K562 (cell line): Measurements from ENCODE around the gene ARHGAP18. TPM values are rescaled to one million over a fixed set of nuclear protein-coding genes. Genes with fewer than 3 reads are reported as not detected.

Source experiments
- ATAC-seq: fragments of 200-7000 bp; cut with Tn5 transposase; 3 replicates; pipeline ENCODE4 v1.9.1; 2020; ENCODE audit warnings: moderate library complexity
- BruUV-seq: library from RNA; stranded (reverse); fragments of 400-500 nt; replicated peaks from 2 replicates; lab custom pipeline; 2021; lab: Mats Ljungman, UMichigan
- CTCF ChIA-PET: fragments of 300-600 bp; formaldehyde crosslinking; extraction: SDS; loops from one replicate; lab custom pipeline; 2021; ENCODE audit warnings: low intra/inter-chr PET ratio; lab: Yijun Ruan, JAX
- POLR2A ChIA-PET: fragments of 300-600, 350-650 bp; sonication (Branson Sonifier 250); formaldehyde crosslinking; extraction: SDS; loops from one replicate; lab custom pipeline; 2021; ENCODE audit warnings: antibody characterized with exemption, inconsistent platforms; lab: Yijun Ruan, JAX
- DNase-seq, 4 experiments: peaks; one replicate each; pipeline versions ENCODE4 v3.0.0 to v3.0.0-alpha.2; 2011 to 2018; ENCODE audit warnings: low spot score in 3 of 4, mixed read lengths in 3 of 4; ENCODE audit errors: extremely low read depth in 1 of 4
- FAIRE-seq: peaks from 2 replicates; lab custom pipeline; 2011; peaks lifted over from hg19 to GRCh38; lab: Jason Lieb, UNC
- H2AFZ ChIP-seq: 2 replicates; pipeline ENCODE4 v1.6.0; 2011; ENCODE audit warnings: low read depth, low read length, control low read depth, inconsistent platforms
- H3K27ac ChIP-seq: fragments of 200-600 bp; 3 replicates; pipeline ENCODE4 v1.8.0; 2011; ENCODE audit warnings: low read depth, mild to moderate bottlenecking, control low read depth, inconsistent platforms, low read length, moderate library complexity, mixed read lengths; ENCODE audit errors: extremely low read depth
- H3K27me3 ChIP-seq, 2 experiments: fragments of 300-600 bp in 1 of 2; 2 replicates in 1 of 2; 3 replicates in 1 of 2; pipeline versions ENCODE4 v1.6.0 to v1.8.0; 2011; ENCODE audit warnings: inconsistent platforms in 2 of 2, low read length in 2 of 2, mild to moderate bottlenecking in 1 of 2, mixed read lengths in 1 of 2, moderate library complexity in 1 of 2; ENCODE audit not compliant: control insufficient read depth in 2 of 2, insufficient read depth in 2 of 2
- H3K36me3 ChIP-seq: fragments of 300-600 bp; 3 replicates; pipeline ENCODE4 v1.8.0; 2011; ENCODE audit warnings: mild to moderate bottlenecking, low read length, inconsistent platforms; ENCODE audit not compliant: control insufficient read depth, insufficient read depth
- H3K4me1 ChIP-seq, 2 experiments: fragments of 200-600 bp in 1 of 2; replicated peaks in 1 of 2; 2 replicates in 1 of 2; 3 replicates in 1 of 2; pipeline versions ENCODE4 v1.5.1 to v1.8.0; 2011; ENCODE audit warnings: inconsistent platforms in 2 of 2, low read length in 2 of 2, mild to moderate bottlenecking in 1 of 2, mixed read lengths in 1 of 2, moderate library complexity in 1 of 2; ENCODE audit not compliant: control insufficient read depth in 2 of 2, insufficient read depth in 2 of 2
- H3K4me2 ChIP-seq: 2 replicates; pipeline ENCODE4 v1.6.1; 2011; ENCODE audit warnings: low read length, control low read depth, inconsistent platforms, mixed read lengths; ENCODE audit not compliant: insufficient read depth
- H3K4me3 ChIP-seq: fragments of 200-600 bp; sonication (generic), shearing (Covaris generic); 2 replicates; pipeline ENCODE4 v1.5.1; 2016; ENCODE audit warnings: control low read depth, inconsistent platforms
- H3K79me2 ChIP-seq: fragments of 200-600 bp; 3 replicates; pipeline ENCODE4 v1.8.0; 2011; ENCODE audit warnings: low read length, inconsistent platforms; ENCODE audit not compliant: control insufficient read depth, insufficient read depth
- H3K9ac ChIP-seq, 2 experiments: 2 replicates each; pipeline versions ENCODE4 v1.6.0 to v1.6.1; 2011; ENCODE audit warnings: low read depth in 2 of 2, low read length in 2 of 2, control low read depth in 1 of 2, inconsistent platforms in 1 of 2, mild to moderate bottlenecking in 1 of 2, mixed read lengths in 1 of 2; ENCODE audit not compliant: insufficient read depth in 1 of 2
- H3K9me1 ChIP-seq: one replicate; pipeline ENCODE4 v1.6.0; 2011; ENCODE audit warnings: inconsistent platforms, mild to moderate bottlenecking, low read length, moderate library complexity; ENCODE audit not compliant: control insufficient read depth, insufficient read depth
- H3K9me3 ChIP-seq: replicated peaks from 2 replicates; pipeline ENCODE4 v1.5.1; 2011; ENCODE audit warnings: low read depth, low read length, inconsistent platforms; ENCODE audit not compliant: control insufficient read depth, insufficient read depth
- H4K20me1 ChIP-seq: replicated peaks from 2 replicates; pipeline ENCODE4 v1.6.1; 2011; ENCODE audit warnings: low read length, inconsistent platforms, mixed read lengths; ENCODE audit not compliant: control insufficient read depth, insufficient read depth
- BCOR ChIP-seq: fragments of 450-650 bp; IDR thresholded peaks from 2 replicates; pipeline ENCODE4 v1.6.1; 2016
- CBFA2T3 ChIP-seq: fragments of 450-650 bp; IDR thresholded peaks from 2 replicates; pipeline ENCODE4 v1.6.1; 2017
- CREBBP ChIP-seq: IDR thresholded peaks from one replicate; pipeline ENCODE4 v1.6.1; 2012; ENCODE audit warnings: low read depth, mild to moderate bottlenecking, control low read depth, inconsistent platforms, low read length
- GATA2 ChIP-seq: sonication (generic); formaldehyde crosslinking; IDR thresholded peaks from 2 replicates; pipeline ENCODE4 v1.4.0; 2020; ENCODE audit warnings: mild to moderate bottlenecking, missing genetic modification reagents
- HBP1 ChIP-seq: fragments of 450-650 bp; formaldehyde crosslinking; IDR thresholded peaks from 2 replicates; pipeline ENCODE4 v1.4.0; 2022; ENCODE audit warnings: missing genetic modification characterization
- NCOA4 ChIP-seq: fragments of 450-650 bp; IDR thresholded peaks from 2 replicates; pipeline ENCODE4 v1.6.1; 2018; ENCODE audit warnings: mild to moderate bottlenecking; ENCODE audit not compliant: partially characterized antibody
- PBX2 ChIP-seq, 2 experiments: IDR thresholded peaks in 1 of 2; conservative IDR thresholded peaks in 1 of 2; 2 replicates each; pipeline ENCODE4 v1.6.1; 2016; ENCODE audit warnings: low read depth in 2 of 2, mild to moderate bottlenecking in 1 of 2, missing compliant biosample characterization in 1 of 2, missing genetic modification characterization in 1 of 2, moderate library complexity in 1 of 2
- RBM17 ChIP-seq: fragments of 200-400 bp; formaldehyde crosslinking; IDR thresholded peaks from 2 replicates; pipeline ENCODE4 v1.6.1; 2017; ENCODE audit warnings: low read depth, mild to moderate bottlenecking, low read length, borderline replicate concordance
- RNF2 ChIP-seq: sonication (generic); IDR thresholded peaks from 2 replicates; pipeline ENCODE4 v1.6.1; 2016
- TCFL5 ChIP-seq: fragments of 250-450 bp; sonication (Bioruptor Pico); conservative IDR thresholded peaks from 2 replicates; pipeline ENCODE4 v1.6.1; 2021; ENCODE audit warnings: mild to moderate bottlenecking, moderate library complexity, matching md5 sums
- ZNF175 ChIP-seq: fragments of 200-800 bp; sonication (Bioruptor generic); IDR thresholded peaks from 2 replicates; pipeline ENCODE4 v1.6.1; 2016; ENCODE audit warnings: low read depth, mild to moderate bottlenecking, missing genetic modification characterization, missing compliant biosample characterization
- ZNF589 ChIP-seq: fragments of 200-800 bp; sonication (Bioruptor generic); IDR thresholded peaks from 2 replicates; pipeline ENCODE4 v1.6.1; 2016; ENCODE audit warnings: low read depth, missing genetic modification characterization, missing compliant biosample characterization
- WGBS: fragments of 100-300 bp; shearing (Covaris generic); methylation state at CpG from one replicate; pipeline ENCODE4 v1.1.6; 2016; ENCODE audit warnings: low coverage, mixed read lengths; ENCODE audit not compliant: insufficient coverage; ENCODE audit errors: missing lambda C conversion rate; 5-methylcytosine and 5-hydroxymethylcytosine counted together
- in situ Hi-C: fragments of 300-500 bp; cut with MboI; formaldehyde crosslinking; loops from 4 replicates; pipeline ENCODE4 v1.15.0; 2018; ENCODE audit warnings: inconsistent platforms, mixed read lengths
- intact Hi-C: fragments of 100-400 bp; cut with micrococcal nuclease; formaldehyde crosslinking; loops from 2 replicates; pipeline ENCODE4 v1.14.2; 2022
- polyA plus RNA-seq, 8 experiments: library from polyadenylated mRNA; depleted of rRNA in 4 of 8; stranded (reverse) in 5 of 8; unstranded in 3 of 8; fragments of >200 nt; fragmentation: Nextera tagmentation in 2 of 8; fragmentation: Illumina TruSeq in 1 of 8; extraction: Ambion mirVana in 2 of 8; extraction: Trizol in 1 of 8; gene quantifications; 2 replicates each; pipeline versions ENCODE4 v1.2.1 to v1.2.3, GENCODE V29; 2011 to 2014; ENCODE audit warnings: inconsistent platforms in 1 of 8, missing spikeins in 1 of 8
- total RNA-seq, 7 experiments: library from RNA; depleted of rRNA in 6 of 7; stranded (reverse); fragments of >200 nt in 6 of 7; fragmentation: Illumina TruSeq in 2 of 7; extraction: Trizol in 2 of 7; gene quantifications; 2 replicates each; pipeline versions ENCODE4 v1.2.1 to v1.2.3, GENCODE V29; 2011 to 2021; ENCODE audit warnings: low replicate concordance in 1 of 7
- TF ChIP-seq, protein P1 (sequence below): IDR thresholded peaks from 2 replicates; pipeline ENCODE4 v1.6.1; 2012; ENCODE audit warnings: low read depth, low read length, improper control_type of control experiment, borderline replicate concordance

The ARHGAP18 gene
- total and polyA plus RNA-seq, 9 of the 15 experiments (the other 6 are each of a cell fraction or from before 2014, with no cell fraction given) = 13.3 to 29.7 (median 21.1) TPM

DNA sequence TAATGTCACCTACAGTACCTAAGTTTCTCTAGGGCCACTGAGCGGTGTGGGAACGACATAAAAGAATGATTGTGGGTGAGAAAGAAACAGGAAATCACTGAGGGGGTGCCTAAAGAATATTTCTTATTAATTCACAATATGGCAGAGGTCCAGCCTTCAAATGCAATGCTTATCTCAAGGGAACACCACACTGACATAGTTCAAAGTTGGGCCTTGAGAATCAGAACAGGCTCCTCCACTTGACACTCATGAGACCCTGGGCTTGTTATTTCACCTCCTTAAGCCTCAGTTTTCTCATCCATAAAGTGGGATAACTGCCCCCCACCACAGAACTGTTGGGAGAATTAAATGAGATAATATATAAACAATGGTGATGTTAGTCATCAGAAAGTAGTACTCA lies 40.4 kb upstream of the ARHGAP18 start (continued):
- TF ChIP-seq HBP1 (CRISPR knock-in tag) (no peak), GATA2 (CRISPR knock-in tag) (no peak), CBFA2T3 (peak; percentile 38), NCOA4 (no peak), TCFL5 (CRISPR knock-in tag) (no peak), BCOR (peak; percentile 97)

GRCh38 chr6:129749749-129750120 lies 39.8 kb upstream of the ARHGAP18 start:
- Histone ChIP-seq H2AFZ (peak overlapping the region; percentile 57), H3K9me3 (no peaks in the 10 kb centered on the region), H3K79me2 (no peaks in the 10 kb centered on the region), H4K20me1 (no peaks in the 10 kb centered on the region), H3K9ac (0 out of 4 replicates have a peak overlapping the region, but pooled peaks of 1 of the 2 experiments have one; percentile 1), H3K4me2 (no peak overlapping the region), H3K4me3 (no peak overlapping the region), H3K27ac (no peak overlapping the region), H3K9me1 (no peaks in the 10 kb centered on the region), H3K27me3 (no peaks in the 10 kb centered on the region), H3K36me3 (no peaks in the 10 kb centered on the region), H3K4me1 (peaks cover 0 to 33% of the 10 kb centered on the region in 2 experiments; a peak in 4 of 5 replicates)
- no TSS peak for BruUV-seq
- CTCF ChIA-PET = no interaction called here
- POLR2A ChIA-PET = interaction anchor here (0.9 to 1.8 kb wide), 3 partner anchors 15 to 86 kb away, joined by 3 to 6 read pairs (median 3); no protein-coding TSS in a partner anchor
- 17% methylated on average over 4 of the region's 4 CpGs for WGBS
- ATAC-seq (peak; percentile 19; the same call in 2 of the 3 replicates), FAIRE-seq (no peak), DNase-seq (peak in 1 of 4 experiments; percentile 16)
- intact Hi-C loops = no loop called here
- in situ Hi-C loops = loop anchor here (10.0 kb wide), 1 partner anchor 155 kb away; no protein-coding TSS in a partner anchor
- TF ChIP-seq ZNF589 (CRISPR knock-in tag) (peak; percentile 75; the same call in 1 of the 2 replicates), NCOA4 (no peak), ZNF175 (CRISPR knock-in tag) (0 out of 2 replicates have a peak, but pooled peaks have one; percentile 22), PBX2 (CRISPR knock-in tag; IDR thresholded peaks at IDR 0.05; ENCODE audit: low read depth) (no peak), PBX2 (tag; conservative IDR thresholded peaks at IDR 0.05; ENCODE audit: low read depth) (peak; percentile 64), CREBBP (no peak), RBM17 (no peak), RNF2 (0 out of 2 replicates have a peak, but pooled peaks have one; percentile 21)
- TF ChIP-seq, protein P1, sequence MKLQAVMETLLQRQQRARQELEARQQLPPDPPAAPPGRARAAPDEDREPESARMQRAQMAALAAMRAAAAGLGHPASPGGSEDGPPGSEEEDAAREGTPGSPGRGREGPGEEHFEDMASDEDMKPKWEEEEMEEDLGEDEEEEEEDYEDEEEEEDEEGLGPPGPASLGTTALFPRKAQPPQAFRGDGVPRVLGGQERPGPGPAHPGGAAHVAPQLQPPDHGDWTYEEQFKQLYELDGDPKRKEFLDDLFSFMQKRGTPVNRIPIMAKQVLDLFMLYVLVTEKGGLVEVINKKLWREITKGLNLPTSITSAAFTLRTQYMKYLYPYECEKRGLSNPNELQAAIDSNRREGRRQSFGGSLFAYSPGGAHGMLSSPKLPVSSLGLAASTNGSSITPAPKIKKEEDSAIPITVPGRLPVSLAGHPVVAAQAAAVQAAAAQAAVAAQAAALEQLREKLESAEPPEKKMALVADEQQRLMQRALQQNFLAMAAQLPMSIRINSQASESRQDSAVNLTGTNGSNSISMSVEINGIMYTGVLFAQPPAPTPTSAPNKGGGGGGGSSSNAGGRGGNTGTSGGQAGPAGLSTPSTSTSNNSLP = no peak
